IMR-90 (cell line): Measurements from ENCODE around the gene MDM1. TPM values are rescaled to one million over a fixed set of nuclear protein-coding genes. Genes with fewer than 3 reads are reported as not detected.

Experiments used
- ATAC-seq: fragments of 200-7000 bp; cut with Tn5 transposase; 2 replicates; pipeline ENCODE4 v1.9.1; 2020; ENCODE audit warnings: low read depth, mild to moderate bottlenecking, moderate library complexity
- BruUV-seq: library from RNA; stranded (reverse); fragments of 400-500 nt; replicated peaks from 2 replicates; lab custom pipeline; 2021; lab: Mats Ljungman, UMichigan
- CTCF ChIA-PET: fragments of 300-600 bp; formaldehyde crosslinking; extraction: SDS; loops from one replicate; lab custom pipeline; 2021; ENCODE audit warnings: antibody characterized with exemption; lab: Yijun Ruan, JAX
- POLR2A ChIA-PET: fragments of 300-600 bp; sonication (Branson Sonifier 250); formaldehyde crosslinking; loops from one replicate; lab custom pipeline; 2022; ENCODE audit warnings: antibody characterized with exemption; ENCODE audit not compliant: unreplicated experiment; lab: Charles Lee
- DNase-seq: peaks from one replicate; pipeline ENCODE4 v3.0.0; 2013
- H2AFZ ChIP-seq: replicated peaks from 2 replicates; pipeline ENCODE3; 2013; ENCODE audit warnings: low read length, mild to moderate bottlenecking; ENCODE audit not compliant: poor library complexity
- H2AK5ac ChIP-seq: 2 replicates; pipeline ENCODE4 v1.6.1; 2013; ENCODE audit warnings: low read depth, low read length, inconsistent platforms
- H2AK9ac ChIP-seq: replicated peaks from 2 replicates; pipeline ENCODE3; 2013; ENCODE audit warnings: mild to moderate bottlenecking, low read depth, low read length, moderate library complexity; ENCODE audit not compliant: poor library complexity
- H2BK120ac ChIP-seq: 2 replicates; pipeline ENCODE4 v1.6.1; 2013; ENCODE audit warnings: low read depth, low read length, inconsistent platforms
- H2BK15ac ChIP-seq: 3 replicates; pipeline ENCODE4 v1.6.1; 2013; ENCODE audit warnings: low read depth, low read length, inconsistent platforms
- H2BK20ac ChIP-seq: 2 replicates; pipeline ENCODE4 v1.6.1; 2013; ENCODE audit warnings: low read depth, mild to moderate bottlenecking, inconsistent platforms, low read length, moderate library complexity
- H2BK5ac ChIP-seq: 2 replicates; pipeline ENCODE4 v1.6.1; 2013; ENCODE audit warnings: mild to moderate bottlenecking, low read depth, low read length, inconsistent platforms; ENCODE audit not compliant: poor library complexity, severe bottlenecking
- H3K14ac ChIP-seq: replicated peaks from 2 replicates; pipeline ENCODE4 v1.6.1; 2013; ENCODE audit warnings: low read depth, low read length, inconsistent platforms
- H3K18ac ChIP-seq: 2 replicates; pipeline ENCODE4 v1.6.1; 2013; ENCODE audit warnings: low read depth, low read length, control low read depth
- H3K23ac ChIP-seq: 2 replicates; pipeline ENCODE4 v1.6.1; 2013; ENCODE audit warnings: low read depth, low read length, inconsistent platforms
- H3K27ac ChIP-seq: 2 replicates; pipeline ENCODE4 v1.5.1; 2013; ENCODE audit warnings: mild to moderate bottlenecking, control low read depth, low read length; ENCODE audit not compliant: insufficient read depth
- H3K27me3 ChIP-seq: 2 replicates; pipeline ENCODE4 v1.6.1; 2013; ENCODE audit warnings: low read length; ENCODE audit not compliant: control insufficient read depth, insufficient read depth
- H3K36me3 ChIP-seq: 2 replicates; pipeline ENCODE4 v1.6.1; 2013; ENCODE audit warnings: low read length, mixed read lengths; ENCODE audit not compliant: control insufficient read depth, insufficient read depth
- H3K4ac ChIP-seq: 2 replicates; pipeline ENCODE4 v1.6.1; 2013; ENCODE audit warnings: low read depth, low read length, inconsistent platforms
- H3K4me1 ChIP-seq: 2 replicates; pipeline ENCODE4 v1.6.1; 2013; ENCODE audit warnings: low read length, mixed read lengths; ENCODE audit not compliant: control insufficient read depth, insufficient read depth
- H3K4me2 ChIP-seq: 2 replicates; pipeline ENCODE4 v1.6.1; 2013; ENCODE audit warnings: low read depth, mild to moderate bottlenecking, control low read depth, low read length, moderate library complexity
- H3K4me3 ChIP-seq: 2 replicates; pipeline ENCODE4 v1.5.1; 2013; ENCODE audit warnings: low read depth, mild to moderate bottlenecking, control low read depth, low read length, moderate library complexity; ENCODE audit not compliant: insufficient read depth
- H3K56ac ChIP-seq: 2 replicates; pipeline ENCODE4 v1.6.1; 2013; ENCODE audit warnings: low read length, inconsistent platforms; ENCODE audit not compliant: insufficient read depth; ENCODE audit errors: extremely low read depth
- H3K79me1 ChIP-seq, 2 experiments: 2 replicates each; pipeline ENCODE4 v1.6.1; 2013; ENCODE audit warnings: low read length in 2 of 2, inconsistent platforms in 1 of 2, low read depth in 1 of 2
- H3K9ac ChIP-seq: 2 replicates; pipeline ENCODE4 v1.6.1; 2013; ENCODE audit warnings: low read depth, low read length, control low read depth
- H3K9me1 ChIP-seq: 2 replicates; pipeline ENCODE4 v1.6.1; 2013; ENCODE audit warnings: low read length, inconsistent platforms; ENCODE audit not compliant: insufficient read depth
- H3K9me3 ChIP-seq: 2 replicates; pipeline ENCODE4 v1.6.1; 2013; ENCODE audit warnings: low read length; ENCODE audit not compliant: control insufficient read depth, insufficient read depth
- H4K20me1 ChIP-seq: 2 replicates; pipeline ENCODE4 v1.6.1; 2013; ENCODE audit warnings: low read length, inconsistent platforms; ENCODE audit not compliant: insufficient read depth
- H4K5ac ChIP-seq: 2 replicates; pipeline ENCODE4 v1.6.1; 2013; ENCODE audit warnings: mild to moderate bottlenecking, low read depth, low read length, control low read depth
- H4K8ac ChIP-seq, 2 experiments: 2 replicates each; pipeline ENCODE4 v1.6.1; 2013; ENCODE audit warnings: low read depth in 2 of 2, low read length in 2 of 2, control low read depth in 1 of 2, inconsistent platforms in 1 of 2
- H4K91ac ChIP-seq: 2 replicates; pipeline ENCODE4 v1.6.1; 2013; ENCODE audit warnings: low read depth, low read length, inconsistent platforms; ENCODE audit not compliant: insufficient read depth
- CEBPB ChIP-seq: IDR thresholded peaks from 2 replicates; pipeline ENCODE4 v1.6.1; 2012; ENCODE audit warnings: low read depth, low read length, improper control_type of control experiment
- ELK1 ChIP-seq: fragments of 150-350 bp; IDR thresholded peaks from 2 replicates; pipeline ENCODE4 v1.6.1; 2016; ENCODE audit warnings: low read depth, mild to moderate bottlenecking, low read length, moderate library complexity, borderline replicate concordance
- MAZ ChIP-seq: IDR thresholded peaks from 2 replicates; pipeline ENCODE4 v1.6.1; 2012; ENCODE audit warnings: low read depth, mild to moderate bottlenecking, low read length, improper control_type of control experiment, moderate library complexity, borderline replicate concordance
- MXI1 ChIP-seq: IDR thresholded peaks from 2 replicates; pipeline ENCODE4 v1.6.1; 2012; ENCODE audit warnings: low read depth, mild to moderate bottlenecking, low read length, moderate library complexity, borderline replicate concordance
- SMC3 ChIP-seq: fragments of 150-350 bp; IDR thresholded peaks from 2 replicates; pipeline ENCODE4 v1.6.1; 2016; ENCODE audit warnings: low read depth, mild to moderate bottlenecking, antibody characterized with exemption, low read length, moderate library complexity
- WGBS, 2 experiments: methylation state at CpG; one replicate each; pipeline versions ENCODE4 v1.1.5 to v1.1.7; 2013; ENCODE audit warnings: missing lambda C conversion rate in 2 of 2; ENCODE audit not compliant: insufficient read length in 1 of 2; ENCODE audit errors: extremely low coverage in 2 of 2; 5-methylcytosine and 5-hydroxymethylcytosine counted together
- dilution Hi-C: fragments of 300-500 bp; cut with HindIII; formaldehyde crosslinking; loops from one replicate; pipeline ENCODE4 v1.14.3; 2018; ENCODE audit warnings: low sequenced_read_pairs; ENCODE audit not compliant: unreplicated experiment
- in situ Hi-C: fragments of 300-500 bp; cut with MboI; formaldehyde crosslinking; loops from 3 replicates; pipeline ENCODE4 v1.14.3; 2019; ENCODE audit warnings: low sequenced_read_pairs, inconsistent platforms, mixed read lengths
- intact Hi-C: fragments of 100-400 bp; cut with micrococcal nuclease; formaldehyde crosslinking; loops from 2 replicates; pipeline ENCODE4 v1.10.0; 2022
- polyA plus RNA-seq, 3 experiments: library from polyadenylated mRNA; depleted of rRNA; stranded (reverse); fragments of >200 nt; gene quantifications; 2 replicates each; pipeline ENCODE4 v1.2.3, GENCODE V29; 2012; ENCODE audit warnings: low replicate concordance in 1 of 3
- total RNA-seq: library from RNA; depleted of rRNA; stranded (reverse); fragments of >200 nt; gene quantifications from 2 replicates; pipeline ENCODE4 v1.2.3, GENCODE V29; 2012

The MDM1 gene
- total and polyA plus RNA-seq, 2 of the 4 experiments (the other 2 are of a cell fraction), result 5.6 to 5.7 TPM

- H3K23ac ChIP-seq, result no peak overlapping the region
- no peak overlapping the region for H2AK9ac ChIP-seq
- H3K56ac ChIP-seq, result no peak overlapping the region
- H3K9me1 ChIP-seq, result no peaks in the 10 kb centered on the region
- no peak overlapping the region for H3K4ac ChIP-seq
- H2BK120ac ChIP-seq, result no peak overlapping the region
- CTCF ChIA-PET, result interaction anchor here (0.6 kb wide), 1 partner anchor 925 kb away, joined by 4 read pairs; no protein-coding TSS in a partner anchor
- in situ Hi-C loops, result no loop called here
- no peak overlapping the region for H3K4me3 ChIP-seq
- no peak overlapping the region for H3K14ac ChIP-seq
- no peak overlapping the region for H2BK15ac ChIP-seq
- ATAC-seq (peak; percentile 63), DNase-seq (peak; percentile 41)
- peak overlapping the region; percentile 38 for H2AFZ ChIP-seq
- no peak overlapping the region for H3K9ac ChIP-seq
- no peak overlapping the region for H4K91ac ChIP-seq
- H4K20me1 ChIP-seq, result no peaks in the 10 kb centered on the region
- no peaks in the 10 kb centered on the region for H3K9me3 ChIP-seq
- no peak overlapping the region for H2BK5ac ChIP-seq
- 20% methylated on average over 1 of the region's 8 CpGs; no CpG with 5 or more reads in 1 of the 2 experiments for WGBS, 2 experiments
- no peak overlapping the region for H3K27ac ChIP-seq
- POLR2A ChIA-PET, result interaction anchor here (0.7 kb wide), 1 partner anchor 14 kb away, joined by 3 read pairs; no protein-coding TSS in a partner anchor
- H3K27me3 ChIP-seq, result peaks cover 22% of the 10 kb centered on the region
- H2AK5ac ChIP-seq, result no peak overlapping the region
- no peaks in the 10 kb centered on the region for H3K4me1 ChIP-seq
- TF ChIP-seq MXI1, result no peak
- no peak for TF ChIP-seq CEBPB
- no peak for TF ChIP-seq MAZ
- TF ChIP-seq ELK1, result no peak
- no peak for TF ChIP-seq SMC3
- no peak overlapping the region for H2BK20ac ChIP-seq
- no TSS peak for BruUV-seq
- dilution Hi-C loops, result no loop called here
- H3K36me3 ChIP-seq, result no peaks in the 10 kb centered on the region
- intact Hi-C loops, result no loop called here
- no peak overlapping the region for H3K18ac ChIP-seq
- no peak overlapping the region for H4K5ac ChIP-seq
- no peak overlapping the region for H4K8ac ChIP-seq
- H3K79me1 ChIP-seq, result no peaks in the 10 kb centered on the region
- no peak overlapping the region for H3K4me2 ChIP-seq
These were observed 8.5 kb upstream of the MDM1 start for GRCh38 chr12:68340404-68341270.
